ENCODE measurements around the gene ATF6B.

Gene ATF6B

DNA sequence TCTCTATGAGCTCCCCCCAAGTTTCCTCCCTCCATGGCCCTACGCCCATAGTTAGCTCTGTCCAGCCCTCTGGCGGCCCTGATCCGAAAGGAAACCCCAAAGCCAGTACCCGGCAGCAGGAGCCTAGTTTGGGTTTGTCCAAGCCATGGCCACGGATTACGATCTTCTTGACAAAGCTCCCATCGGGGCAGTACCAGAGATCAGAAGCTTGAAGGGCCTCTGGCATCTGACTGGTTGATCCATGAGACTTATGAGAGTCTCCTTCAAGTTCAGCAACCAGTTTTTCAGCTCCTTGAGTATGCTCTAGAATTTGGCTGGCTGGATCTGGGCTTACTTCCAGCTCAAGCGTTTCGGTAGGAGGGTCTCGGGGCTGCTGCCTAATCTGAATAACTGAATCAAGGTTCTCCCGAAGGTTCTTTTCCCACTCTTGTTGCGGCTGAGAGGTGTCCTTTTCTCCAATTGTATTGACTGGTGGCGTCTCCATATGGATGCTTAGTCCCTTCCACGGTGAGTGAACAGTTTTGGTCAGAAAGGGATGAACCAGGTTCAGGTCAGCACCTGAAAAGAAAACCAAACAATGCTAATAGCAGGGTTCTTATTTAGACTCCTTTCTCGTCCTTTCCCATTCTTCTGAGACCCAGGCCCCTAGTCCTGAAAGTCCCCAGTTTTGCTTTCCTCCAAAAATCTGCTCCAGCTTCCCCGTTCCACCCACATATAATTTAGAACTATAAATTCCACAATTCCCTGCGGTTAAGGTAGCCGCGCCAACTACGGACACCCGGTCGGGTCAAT, 1.4 kb upstream of the ATF6B start:
- TF ChIP-seq GATA2 (IDR thresholded peaks at IDR 0.05; ENCODE audit: low read depth, low read length) (no peak), GATA3 (IDR thresholded peaks at IDR 0.05; ENCODE audit: low read depth, low read length) (no peak)

- TF ChIP-seq GATA3 (IDR thresholded peaks at IDR 0.05; ENCODE audit: low read depth, low read length) = no peak
- no peak for TF ChIP-seq GATA2 (IDR thresholded peaks at IDR 0.05; ENCODE audit: low read depth, low read length)
Observed at GRCh38 chr6:32128751-32129296, 778 bp upstream of the ATF6B start.

- TF ChIP-seq GATA2 (IDR thresholded peaks at IDR 0.05; ENCODE audit: low read depth, low read length) (no peak), GATA3 (IDR thresholded peaks at IDR 0.05; ENCODE audit: low read depth, low read length) (no peak)
Observed at GRCh38 chr6:32127409-32127716, 683 bp downstream of the ATF6B start.

- TF ChIP-seq GATA2 (IDR thresholded peaks at IDR 0.05; ENCODE audit: low read depth, low read length) (no peak), GATA3 (IDR thresholded peaks at IDR 0.05; ENCODE audit: low read depth, low read length) (no peak)
Observed at GRCh38 chr6:32126880-32127279, 1.2 kb downstream of the ATF6B start.

DNA sequence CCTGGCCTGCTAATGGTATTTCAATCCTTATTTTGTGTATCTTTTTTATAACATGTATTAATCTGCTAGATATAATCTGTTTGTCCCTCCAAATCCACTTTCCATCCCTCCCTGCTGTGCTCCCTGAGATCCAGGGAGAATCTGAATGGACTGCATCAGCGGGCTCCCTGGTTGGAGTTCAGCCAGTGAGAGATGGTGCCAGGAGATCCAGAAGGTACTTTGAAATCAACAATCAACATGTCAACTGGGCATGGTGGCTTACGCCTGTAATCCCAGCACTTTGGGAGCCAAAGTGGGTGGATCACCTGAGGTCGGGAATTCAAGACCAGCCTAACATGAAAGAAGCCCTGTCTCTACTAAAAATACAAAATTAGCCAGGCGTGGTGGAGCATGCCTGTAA, 4.4 kb downstream of the ATF6B start:
- TF ChIP-seq GATA3 (IDR thresholded peaks at IDR 0.05; ENCODE audit: low read depth, low read length) (no peak), GATA2 (IDR thresholded peaks at IDR 0.05; ENCODE audit: low read depth, low read length) (no peak)

DNA sequence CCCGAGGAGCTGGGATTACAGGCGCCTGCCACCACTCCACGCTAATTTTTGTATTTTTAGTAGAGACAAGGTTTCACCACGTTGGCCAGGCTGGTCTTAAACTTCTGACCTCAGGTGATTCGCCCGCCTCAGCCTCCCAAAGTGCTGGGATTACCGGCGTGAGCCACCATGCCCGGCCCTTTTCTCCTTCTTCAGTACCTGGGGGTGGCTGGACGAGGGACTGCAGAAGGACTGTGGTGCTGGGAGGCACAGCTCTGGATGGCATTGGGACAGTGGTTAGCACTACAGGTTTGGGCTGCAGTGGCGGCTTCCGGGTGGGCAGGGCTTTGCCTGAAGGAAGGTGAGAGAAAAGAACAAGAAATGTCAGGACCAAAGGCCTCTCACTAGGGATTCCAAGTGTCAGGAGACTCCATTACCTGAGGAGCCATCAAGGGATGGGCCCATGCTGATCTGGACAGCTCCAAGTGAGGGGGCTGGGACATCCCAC, 7.4 kb downstream of the ATF6B start:
- TF ChIP-seq GATA2 (IDR thresholded peaks at IDR 0.05; ENCODE audit: low read depth, low read length) = no peak
- TF ChIP-seq GATA3 (IDR thresholded peaks at IDR 0.05; ENCODE audit: low read depth, low read length) = no peak

- TF ChIP-seq GATA2 (IDR thresholded peaks at IDR 0.05; ENCODE audit: low read depth, low read length) (no peak), GATA3 (IDR thresholded peaks at IDR 0.05; ENCODE audit: low read depth, low read length) (no peak)
Observed at GRCh38 chr6:32118782-32119628, 9.0 kb downstream of the ATF6B start.

DNA sequence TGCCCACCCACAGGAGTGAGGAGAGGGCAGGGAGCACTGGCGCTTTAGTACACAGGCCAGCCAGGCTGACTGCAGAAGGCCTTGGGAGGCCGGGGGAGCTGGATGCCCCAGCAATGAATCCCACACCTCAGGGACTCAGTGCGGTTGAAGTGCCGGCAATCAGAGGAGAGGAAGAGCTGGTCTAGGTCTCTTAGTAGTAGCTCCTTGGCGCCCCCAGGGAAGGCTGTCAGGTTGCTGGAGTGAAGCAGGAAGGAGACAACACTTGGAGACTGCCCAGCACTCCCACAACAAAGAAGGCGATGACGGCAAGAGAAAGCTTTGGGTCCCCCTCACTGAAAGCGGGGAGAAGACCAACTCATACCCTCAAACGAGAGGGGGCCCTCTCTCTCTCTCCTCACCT, 10.6 kb downstream of the ATF6B start:
- TF ChIP-seq GATA2 (IDR thresholded peaks at IDR 0.05; ENCODE audit: low read depth, low read length) (no peak), GATA3 (IDR thresholded peaks at IDR 0.05; ENCODE audit: low read depth, low read length) (no peak)

GRCh38 chr6:32116674-32117073, 11.4 kb downstream of the ATF6B start:
- TF ChIP-seq GATA2 (IDR thresholded peaks at IDR 0.05; ENCODE audit: low read depth, low read length) (no peak), GATA3 (IDR thresholded peaks at IDR 0.05; ENCODE audit: low read depth, low read length) (no peak)

- TF ChIP-seq GATA2 (IDR thresholded peaks at IDR 0.05; ENCODE audit: low read depth, low read length) = no peak
- no peak for TF ChIP-seq GATA3 (IDR thresholded peaks at IDR 0.05; ENCODE audit: low read depth, low read length)
Observed at GRCh38 chr6:32115623-32116022, 12.4 kb downstream of the ATF6B start.

- TF ChIP-seq GATA3 (IDR thresholded peaks at IDR 0.05; ENCODE audit: low read depth, low read length) (no peak), GATA2 (IDR thresholded peaks at IDR 0.05; ENCODE audit: low read depth, low read length) (no peak)
Observed at GRCh38 chr6:32114796-32115195, 13.2 kb downstream of the ATF6B start.

DNA sequence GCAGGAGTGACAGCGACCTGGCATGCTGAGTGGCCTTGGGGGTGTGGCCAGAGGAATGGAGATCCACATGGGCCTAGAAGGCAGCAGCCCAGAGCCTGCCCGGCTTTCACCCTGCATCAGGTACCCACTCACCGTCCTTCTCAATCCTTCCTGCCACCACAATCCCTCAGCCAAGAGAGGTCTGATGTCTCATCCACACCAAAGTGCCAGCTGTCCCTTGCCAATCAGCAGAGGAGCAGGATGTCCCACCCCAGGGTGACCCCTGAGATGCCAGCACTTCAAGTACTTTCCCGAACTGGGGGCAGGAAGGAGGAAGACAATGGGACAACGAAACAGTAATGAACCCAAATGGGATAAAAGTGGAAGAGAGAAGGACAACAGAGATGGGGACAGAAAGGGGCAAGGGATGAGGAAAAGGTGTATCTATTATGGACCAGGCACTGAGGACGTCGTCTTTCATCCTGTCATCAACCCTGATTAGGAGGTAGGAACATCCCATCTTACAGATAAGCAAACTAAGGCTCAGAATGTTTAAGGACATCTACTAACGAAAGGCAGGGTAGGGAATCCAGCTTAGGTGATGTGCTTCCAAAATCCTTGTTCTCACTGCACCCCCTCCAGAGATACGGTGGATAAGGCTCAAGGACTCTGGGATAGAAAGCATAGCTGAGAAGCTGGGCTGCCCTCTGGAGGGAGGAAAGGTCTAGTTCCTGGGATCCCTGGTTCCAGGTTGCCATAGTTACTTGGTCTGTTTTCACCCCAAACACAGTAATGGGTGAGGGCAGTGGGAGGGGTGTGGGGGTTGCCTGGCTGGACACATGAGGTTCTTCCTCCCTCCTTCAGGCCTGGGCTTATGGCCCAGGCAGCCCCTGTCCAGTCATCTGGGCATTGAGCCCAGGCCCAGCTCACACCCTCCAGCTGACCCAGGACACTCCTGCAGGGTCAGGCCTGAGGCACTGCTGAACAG, 14.4 kb downstream of the ATF6B start:
- TF ChIP-seq GATA3 (IDR thresholded peaks at IDR 0.05; ENCODE audit: low read depth, low read length) (no peak), GATA2 (IDR thresholded peaks at IDR 0.05; ENCODE audit: low read depth, low read length) (no peak)

- TF ChIP-seq GATA3 (IDR thresholded peaks at IDR 0.05; ENCODE audit: low read depth, low read length) (no peak), GATA2 (IDR thresholded peaks at IDR 0.05; ENCODE audit: low read depth, low read length) (no peak)
Observed at GRCh38 chr6:32112431-32112980, 15.5 kb downstream of the ATF6B start.
